A549 (cell line): ENCODE results near the gene ADCY2. TPM values are rescaled to one million over a fixed set of nuclear protein-coding genes. Genes with fewer than 3 reads are reported as not detected.

Experiments used
- ATAC-seq, 2 experiments: fragments of 200-7000 bp in 1 of 2; fragments of >200 bp in 1 of 2; cut with Nextera tagmentation in 1 of 2; cut with Tn5 transposase in 1 of 2; 3 replicates each; pipeline versions ENCODE4 v1.8.0 to v1.9.1; 2018 to 2020; ENCODE audit warnings: mild to moderate bottlenecking in 1 of 2, moderate library complexity in 1 of 2
- CTCF ChIA-PET: fragments of 300-600 bp; sonication (Branson Sonifier 250); formaldehyde crosslinking; extraction: SDS; loops from one replicate; lab custom pipeline; 2021; ENCODE audit warnings: antibody characterized with exemption, inconsistent platforms; lab: Yijun Ruan, JAX
- POLR2A ChIA-PET: fragments of 350-600 bp; formaldehyde crosslinking; extraction: SDS; loops from one replicate; lab custom pipeline; 2021; ENCODE audit warnings: antibody characterized with exemption, inconsistent platforms; lab: Yijun Ruan, JAX
- DNase-seq, 2 experiments: peaks; one replicate each; pipeline versions ENCODE4 v3.0.0 to v3.0.0-alpha.2; 2011 to 2016; ENCODE audit warnings: low read depth in 1 of 2, low spot score in 1 of 2
- FAIRE-seq: peaks from 2 replicates; lab custom pipeline; 2011; peaks lifted over from hg19 to GRCh38; lab: Jason Lieb, UNC
- H3K27ac ChIP-seq, 2 experiments: fragments of >200 bp; sonication (Bioruptor Twin); formaldehyde crosslinking; 3 replicates each; pipeline ENCODE4 v1.5.1; 2016 to 2017
- H3K4me1 ChIP-seq: fragments of >200 bp; sonication (Bioruptor Twin); formaldehyde crosslinking; 3 replicates; pipeline ENCODE4 v1.6.1; 2016
- H3K4me2 ChIP-seq: fragments of >200 bp; sonication (Bioruptor Twin); formaldehyde crosslinking; 3 replicates; pipeline ENCODE4 v1.6.1; 2016
- H3K4me3 ChIP-seq: fragments of >200 bp; sonication (Bioruptor Twin); formaldehyde crosslinking; 3 replicates; pipeline ENCODE4 v1.5.1; 2016
- H3K9me3 ChIP-seq: fragments of >200 bp; sonication (Bioruptor Twin); formaldehyde crosslinking; 3 replicates; pipeline ENCODE4 v1.6.1; 2016
- CEBPB ChIP-seq, 2 experiments: fragments of >200 bp in 1 of 2; sonication (Bioruptor Twin) in 1 of 2; formaldehyde crosslinking in 1 of 2; IDR thresholded peaks; 2 replicates each; pipeline ENCODE4 v1.6.1; 2012 to 2016
- CHD2 ChIP-seq: fragments of 150-350 bp; IDR thresholded peaks from 2 replicates; pipeline ENCODE4 v1.6.1; 2014; ENCODE audit warnings: low read length; ENCODE audit not compliant: partially characterized antibody
- CHD4 ChIP-seq: fragments of 200-600 bp; sonication (generic); IDR thresholded peaks from 2 replicates; pipeline ENCODE4 v1.6.1; 2016; ENCODE audit warnings: antibody characterized with exemption, mild to moderate bottlenecking, borderline replicate concordance
- CTCF ChIP-seq: fragments of >200 bp; sonication (Bioruptor Twin); formaldehyde crosslinking; IDR thresholded peaks from 3 replicates; pipeline ENCODE4 v1.5.1; 2016
- EP300 ChIP-seq, 2 experiments: fragments of >200 bp; sonication (Bioruptor Twin); formaldehyde crosslinking; IDR thresholded peaks; 2 replicates in 1 of 2; 3 replicates in 1 of 2; pipeline ENCODE4 v1.6.1; 2016 to 2017
- ESRRA ChIP-seq: fragments of 150-350 bp; IDR thresholded peaks from 2 replicates; pipeline ENCODE4 v1.6.1; 2014; ENCODE audit warnings: mild to moderate bottlenecking, low read length, borderline replicate concordance
- FOSL2 ChIP-seq, 2 experiments: fragments of 450-650 bp in 1 of 2; fragments of >200 bp in 1 of 2; sonication (Bioruptor Twin) in 1 of 2; formaldehyde crosslinking; IDR thresholded peaks; 2 replicates each; pipeline versions ENCODE4 v1.5.0 to v1.6.1; 2016 to 2020; ENCODE audit warnings: mild to moderate bottlenecking in 1 of 2, moderate library complexity in 1 of 2
- GATA3 ChIP-seq: IDR thresholded peaks from 2 replicates; pipeline ENCODE4 v1.6.1; 2012; ENCODE audit warnings: borderline replicate concordance
- HDAC2 ChIP-seq: fragments of 200-600 bp; sonication (generic); IDR thresholded peaks from 2 replicates; pipeline ENCODE4 v1.6.1; 2016
- HEYL ChIP-seq: fragments of 250-450 bp; sonication (Bioruptor Pico); IDR thresholded peaks from 2 replicates; pipeline ENCODE4 v1.8.0; 2021; ENCODE audit warnings: mild to moderate bottlenecking, moderate library complexity
- HOXB13 ChIP-seq: fragments of 250-450 bp; sonication (Bioruptor Pico); IDR thresholded peaks from 2 replicates; pipeline ENCODE4 v1.5.0; 2020; ENCODE audit warnings: low read depth, mild to moderate bottlenecking, moderate library complexity
- JUN ChIP-seq, 2 experiments: fragments of >200 bp; sonication (Bioruptor Twin); formaldehyde crosslinking; IDR thresholded peaks; 2 replicates in 1 of 2; 3 replicates in 1 of 2; pipeline ENCODE4 v1.6.1; 2016 to 2017
- JUNB ChIP-seq: fragments of >200 bp; sonication (Bioruptor Twin); formaldehyde crosslinking; IDR thresholded peaks from 2 replicates; pipeline ENCODE4 v1.6.1; 2016
- NFE2L2 ChIP-seq: fragments of 150-350 bp; conservative IDR thresholded peaks from 2 replicates; pipeline ENCODE4 v1.6.1; 2014; ENCODE audit warnings: low read length
- NPAS2 ChIP-seq: fragments of 250-450 bp; sonication (Bioruptor Pico); IDR thresholded peaks from 2 replicates; pipeline ENCODE4 v1.8.0; 2022; ENCODE audit warnings: mild to moderate bottlenecking, moderate library complexity, borderline replicate concordance
- POLR2A ChIP-seq: IDR thresholded peaks from 2 replicates; pipeline ENCODE4 v1.6.1; 2012; ENCODE audit warnings: mild to moderate bottlenecking, low read length
- RAD21 ChIP-seq, 2 experiments: fragments of >200 bp in 1 of 2; sonication (Bioruptor Twin) in 1 of 2; formaldehyde crosslinking in 1 of 2; IDR thresholded peaks in 1 of 2; conservative IDR thresholded peaks in 1 of 2; 2 replicates in 1 of 2; 3 replicates in 1 of 2; pipeline ENCODE4 v1.6.1; 2012 to 2018; ENCODE audit warnings: inconsistent platforms in 1 of 2
- REST ChIP-seq: fragments of 200-600 bp; sonication (generic); IDR thresholded peaks from 2 replicates; pipeline ENCODE4 v1.6.1; 2016; ENCODE audit warnings: antibody characterized with exemption, mild to moderate bottlenecking, moderate library complexity
- TP53 ChIP-seq: fragments of 250-450 bp; sonication (Bioruptor Pico); IDR thresholded peaks from 2 replicates; pipeline ENCODE4 v1.5.0; 2021; ENCODE audit warnings: mild to moderate bottlenecking, moderate library complexity
- ZC3H11A ChIP-seq: fragments of 450-650 bp; IDR thresholded peaks from 2 replicates; pipeline ENCODE4 v1.6.1; 2014; ENCODE audit warnings: antibody characterized with exemption, mild to moderate bottlenecking
- ZNF302 ChIP-seq: fragments of 250-450 bp; sonication (Bioruptor Pico); IDR thresholded peaks from 2 replicates; pipeline ENCODE4 v1.9.0; 2021; ENCODE audit warnings: inconsistent platforms, mild to moderate bottlenecking, moderate library complexity
- WGBS: methylation state at CpG from one replicate; pipeline ENCODE4 v1.1.6; 2017; ENCODE audit errors: missing lambda C conversion rate; 5-methylcytosine and 5-hydroxymethylcytosine counted together
- polyA plus RNA-seq, 4 experiments: library from polyadenylated mRNA; depleted of rRNA in 3 of 4; stranded (reverse); fragments of >200 nt; fragmentation: RNase III in 1 of 4; extraction: RNeasy Plus Mini Kit Qiagen cat#74134 plus additional on column Dnase treatment in 1 of 4; gene quantifications; 2 replicates in 3 of 4; 3 replicates in 1 of 4; pipeline ENCODE4 v1.2.3, GENCODE V29; 2011 to 2017
- TF ChIP-seq, protein P1 (sequence below): fragments of >200 bp; sonication (Bioruptor Twin); formaldehyde crosslinking; IDR thresholded peaks from 3 replicates; pipeline ENCODE4 v1.6.1; 2016
- TF ChIP-seq, protein P2 (sequence below): fragments of >200 bp; sonication (Bioruptor Twin); formaldehyde crosslinking; IDR thresholded peaks from 2 replicates; pipeline ENCODE4 v1.6.1; 2016

Gene ADCY2
- polyA plus RNA-seq, 2 of the 4 experiments (the other 2 are of a cell fraction) = not detected

- Histone ChIP-seq H3K27ac (peak overlapping the region in 1 of 2 experiments; percentile 64; a peak in 4 of 6 replicates), H3K4me3 (no peak overlapping the region), H3K9me3 (no peaks in the 10 kb centered on the region), H3K4me2 (peak overlapping the region; percentile 91), H3K4me1 (peaks cover 48% of the 10 kb centered on the region)
- FAIRE-seq (no peak), ATAC-seq (no peak), DNase-seq (no peak)
- ChIA-PET POLR2A (no interaction called here), CTCF (interaction anchor here (0.8 to 3.6 kb wide), 2 partner anchors 10 to 131 kb away, joined by 3 to 19 read pairs; no protein-coding TSS in a partner anchor)
- no peak for TF ChIP-seq FOSL2 (IDR thresholded peaks at IDR 0.05)
- TF ChIP-seq FOSL2 (CRISPR knock-in tag; IDR thresholded peaks at IDR 0.05) = peak; percentile 26; the same call in 1 of the 2 replicates
- TF ChIP-seq ESRRA = no peak
- 25% methylated on average over 3 of the region's 3 CpGs for WGBS
These were observed 480.9 kb downstream of the ADCY2 start for GRCh38 chr5:7876867-7877266.

DNA sequence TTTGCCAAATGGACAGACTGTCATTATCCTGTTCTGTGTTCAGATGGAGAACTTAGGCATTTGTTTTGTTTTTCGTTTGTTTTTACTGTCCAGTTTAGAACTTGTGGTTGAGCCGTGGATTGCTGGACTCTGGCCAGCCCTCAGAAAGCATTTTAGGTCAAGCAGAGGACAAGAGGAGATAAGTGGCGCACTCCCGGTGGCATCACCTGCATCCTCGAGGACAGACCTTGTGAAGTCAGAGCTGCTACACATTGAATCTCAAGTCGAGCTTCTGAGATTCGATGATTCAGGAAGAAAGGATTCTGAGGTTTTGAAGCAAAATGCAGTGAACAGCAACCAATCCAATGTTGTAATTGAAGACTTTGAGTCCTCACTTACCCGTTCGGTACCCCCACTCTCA lies 481.9 kb downstream of the ADCY2 start:
- peak overlapping the region; percentile 91 for H3K4me2 ChIP-seq
- ATAC-seq = peak; percentile 12 to 32; a peak in 3 of 6 replicates
- TF ChIP-seq ZC3H11A = no peak
- no peak for TF ChIP-seq HOXB13 (CRISPR knock-in tag)
- TF ChIP-seq REST = no peak
- no peak for TF ChIP-seq JUN (IDR thresholded peaks at IDR 0.05)
- no peak for TF ChIP-seq ZNF302
- TF ChIP-seq POLR2A = no peak
- no peak for TF ChIP-seq CTCF
- no peak for TF ChIP-seq HDAC2
- TF ChIP-seq CHD4 = no peak
- no peak for TF ChIP-seq NFE2L2
- TF ChIP-seq NPAS2 = no peak
- TF ChIP-seq TP53 (CRISPR knock-in tag) = no peak
- TF ChIP-seq RAD21 (conservative IDR thresholded peaks at IDR 0.05 in 1 of 2, IDR thresholded peaks at IDR 0.05 in 1 of 2) = no peak
- TF ChIP-seq CHD2 = no peak
- 42% methylated on average over 8 of the region's 9 CpGs for WGBS
- H3K4me1 ChIP-seq = peaks cover 43% of the 10 kb centered on the region
- H3K4me3 ChIP-seq = no peak overlapping the region
- CTCF ChIA-PET = interaction anchor here (3.6 kb wide), 1 partner anchor 9 kb away, joined by 19 read pairs; no protein-coding TSS in a partner anchor
- no peaks in the 10 kb centered on the region for H3K9me3 ChIP-seq
- no peak for FAIRE-seq
- POLR2A ChIA-PET = interaction anchor here (1.9 kb wide), 1 partner anchor 9 kb away, joined by 7 read pairs; the partner anchor contains the start of genes FASTKD3 and MTRR
- peak in 1 of 2 experiments; percentile 44 for DNase-seq
- peak overlapping the region; percentile 48 to 79; a peak in 5 of 6 replicates for H3K27ac ChIP-seq

DNA sequence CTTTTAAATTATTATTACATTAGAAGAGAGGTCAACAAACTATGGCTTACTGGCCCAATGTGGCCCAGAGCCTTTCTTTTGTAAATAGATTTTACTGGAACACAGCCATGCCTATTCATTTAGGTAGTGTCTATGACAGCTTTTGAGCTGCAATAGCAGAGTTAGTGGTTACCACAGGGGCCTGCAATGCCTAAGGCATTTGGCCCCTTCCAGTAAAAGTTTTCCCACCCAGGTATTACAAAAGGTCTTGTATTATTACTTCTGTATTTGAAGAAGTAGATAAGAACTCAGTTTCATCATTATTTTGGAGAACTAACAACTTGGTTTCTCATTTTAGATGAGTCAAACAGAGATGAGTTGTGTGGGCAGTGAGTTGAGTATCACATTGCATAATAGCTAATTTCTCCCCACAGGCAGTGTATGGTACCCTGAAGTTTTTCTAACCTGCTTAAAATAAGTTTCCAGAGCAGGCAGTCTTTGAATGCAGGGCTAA lies 482.5 kb downstream of the ADCY2 start:
- CTCF ChIA-PET = interaction anchor here (0.6 to 3.6 kb wide), 2 partner anchors 8 to 61 kb away, joined by 3 to 19 read pairs; no protein-coding TSS in a partner anchor
- Histone ChIP-seq H3K27ac (peak overlapping the region; percentile 74 to 79; a peak in 5 of 6 replicates), H3K4me3 (peak overlapping the region; percentile 33), H3K4me1 (peaks cover 41% of the 10 kb centered on the region), H3K4me2 (peak overlapping the region; percentile 91), H3K9me3 (no peaks in the 10 kb centered on the region)
- POLR2A ChIA-PET = interaction anchor here (1.9 kb wide), 1 partner anchor 10 kb away, joined by 7 read pairs; the partner anchor contains the start of genes FASTKD3 and MTRR
- FAIRE-seq = no peak
- DNase-seq = peak in 1 of 2 experiments; percentile 62
- peak; percentile 70 to 78 for ATAC-seq
- TF ChIP-seq GATA3 = peak; percentile 63
- TF ChIP-seq, protein P1, sequence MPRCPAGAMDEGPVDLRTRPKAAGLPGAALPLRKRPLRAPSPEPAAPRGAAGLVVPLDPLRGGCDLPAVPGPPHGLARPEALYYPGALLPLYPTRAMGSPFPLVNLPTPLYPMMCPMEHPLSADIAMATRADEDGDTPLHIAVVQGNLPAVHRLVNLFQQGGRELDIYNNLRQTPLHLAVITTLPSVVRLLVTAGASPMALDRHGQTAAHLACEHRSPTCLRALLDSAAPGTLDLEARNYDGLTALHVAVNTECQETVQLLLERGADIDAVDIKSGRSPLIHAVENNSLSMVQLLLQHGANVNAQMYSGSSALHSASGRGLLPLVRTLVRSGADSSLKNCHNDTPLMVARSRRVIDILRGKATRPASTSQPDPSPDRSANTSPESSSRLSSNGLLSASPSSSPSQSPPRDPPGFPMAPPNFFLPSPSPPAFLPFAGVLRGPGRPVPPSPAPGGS = peak; percentile 91; the same call in 2 of the 3 replicates
- peak; percentile 88 for TF ChIP-seq JUNB
- TF ChIP-seq CEBPB (IDR thresholded peaks at IDR 0.05) = peak; percentile 66 to 96; a peak in 3 of 4 replicates
- TF ChIP-seq POLR2A = no peak
- no peak for TF ChIP-seq HEYL (CRISPR knock-in tag)
- TF ChIP-seq HDAC2 = no peak
- peak; percentile 84 for TF ChIP-seq FOSL2 (IDR thresholded peaks at IDR 0.05)
- TF ChIP-seq FOSL2 (CRISPR knock-in tag; IDR thresholded peaks at IDR 0.05) = peak; percentile 45; the same call in 1 of the 2 replicates
- TF ChIP-seq, protein P2, sequence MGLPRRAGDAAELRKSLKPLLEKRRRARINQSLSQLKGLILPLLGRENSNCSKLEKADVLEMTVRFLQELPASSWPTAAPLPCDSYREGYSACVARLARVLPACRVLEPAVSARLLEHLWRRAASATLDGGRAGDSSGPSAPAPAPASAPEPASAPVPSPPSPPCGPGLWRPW = peak; percentile 88
- TF ChIP-seq EP300 (IDR thresholded peaks at IDR 0.05) = peak; percentile 72 to 84; a peak in 4 of 5 replicates
- TF ChIP-seq JUN (IDR thresholded peaks at IDR 0.05) = peak; percentile 78 to 87; a peak in 3 of 5 replicates
